Measurements from ENCODE around the gene OR10G2.

OR10G2 gene

DNA sequence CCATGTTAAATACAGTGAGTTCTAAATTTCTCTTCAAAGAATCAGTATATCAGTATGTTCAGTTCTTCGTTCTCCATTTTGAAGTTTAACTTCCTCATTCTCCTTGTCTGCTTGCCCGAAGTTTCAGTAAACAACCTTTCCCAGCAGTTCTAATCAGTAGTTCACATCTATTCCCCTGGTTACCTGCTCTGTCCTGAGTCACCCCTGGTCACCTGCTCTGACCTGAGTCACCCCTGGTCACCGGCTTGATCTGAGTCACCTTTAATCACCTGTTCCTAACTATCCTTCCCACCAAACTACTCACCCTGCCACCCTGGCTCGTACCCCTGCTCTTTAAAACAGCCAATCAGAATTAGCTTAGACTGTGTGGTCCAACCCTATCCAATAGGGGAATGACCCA is 45.4 kb downstream of the OR10G2 start:
- no peak overlapping the region for H3K4me3 ChIP-seq (ENCODE audit: low read depth, low read length)
- peaks cover 17% of the 10 kb centered on the region for H3K9me3 ChIP-seq (ENCODE audit: control insufficient read depth, insufficient read depth, low read depth, low read length)
- H3K4me1 ChIP-seq (ENCODE audit: control insufficient read depth, insufficient read depth, low read length), result no peaks in the 10 kb centered on the region
- no peaks in the 10 kb centered on the region for H3K36me3 ChIP-seq (ENCODE audit: control insufficient read depth, insufficient read depth, low read length)
- H3K9ac ChIP-seq (ENCODE audit: low read length), result no peak overlapping the region
- no peak overlapping the region for H3K27ac ChIP-seq (ENCODE audit: low read depth, low read length)
- no peaks in the 10 kb centered on the region for H3K27me3 ChIP-seq (ENCODE audit: control insufficient read depth, insufficient read depth, low read length)

Measured in HUES6 (cell line).